Measurements from ENCODE around the gene SLC37A1.

SLC37A1 gene

GRCh38 chr21:42523211-42523610, 9.6 kb downstream of the SLC37A1 start:
- Histone ChIP-seq H3K4me3 (no peak overlapping the region), H3K27ac (peak overlapping the region in 3 of 21 experiments; percentile 47 to 82 (median 76))

GRCh38 chr21:42523941-42524340, 10.3 kb downstream of the SLC37A1 start:
- no peak overlapping the region for H3K4me3 ChIP-seq
- H3K27ac ChIP-seq = peak overlapping the region in 10 of 21 experiments; percentile 18 to 82 (median 48)

- peak overlapping the region in 12 of 21 experiments; percentile 0 to 82 (median 48) for H3K27ac ChIP-seq
- H3K4me3 ChIP-seq = peak overlapping the region in 2 of 7 experiments; percentile 5 to 11
Measured at GRCh38 chr21:42524341-42525028, 10.8 kb downstream of the SLC37A1 start.

GRCh38 chr21:42525029-42525581, 11.5 kb downstream of the SLC37A1 start:
- Histone ChIP-seq H3K27ac (peak overlapping the region in 10 of 21 experiments; percentile 0 to 82 (median 33)), H3K4me3 (peak overlapping the region in 2 of 7 experiments; percentile 5 to 11)

- H3K4me3 ChIP-seq = no peak overlapping the region
- peak overlapping the region in 2 of 21 experiments; percentile 34 to 82 for H3K27ac ChIP-seq
Measured at GRCh38 chr21:42525676-42526378, 12.2 kb downstream of the SLC37A1 start.

- H3K27ac ChIP-seq = peak overlapping the region in 1 of 21 experiments; percentile 34
- no peak overlapping the region for H3K4me3 ChIP-seq
Measured at GRCh38 chr21:42526379-42526727, 12.7 kb downstream of the SLC37A1 start.

- Histone ChIP-seq H3K4me3 (no peak overlapping the region), H3K27ac (peak overlapping the region in 5 of 21 experiments; percentile 1 to 79 (median 70))
Measured at GRCh38 chr21:42527127-42527488, 13.5 kb downstream of the SLC37A1 start.

GRCh38 chr21:42527489-42528158, 14.0 kb downstream of the SLC37A1 start:
- H3K27ac ChIP-seq = peak overlapping the region in 12 of 21 experiments; percentile 1 to 79 (median 60)
- H3K4me3 ChIP-seq = no peak overlapping the region

- H3K27ac ChIP-seq = no peak overlapping the region
- H3K4me3 ChIP-seq = no peak overlapping the region
Measured at GRCh38 chr21:42530167-42530518, 16.5 kb downstream of the SLC37A1 start.

- Histone ChIP-seq H3K4me3 (no peak overlapping the region), H3K27ac (no peak overlapping the region)
Measured at GRCh38 chr21:42531771-42532170, 18.1 kb downstream of the SLC37A1 start.

GRCh38 chr21:42532466-42533181, 19.0 kb downstream of the SLC37A1 start:
- peak overlapping the region in 2 of 21 experiments; percentile 14 to 56 for H3K27ac ChIP-seq
- no peak overlapping the region for H3K4me3 ChIP-seq

GRCh38 chr21:42533306-42533962, 19.8 kb downstream of the SLC37A1 start:
- H3K4me3 ChIP-seq = no peak overlapping the region
- peak overlapping the region in 2 of 21 experiments; percentile 14 to 56 for H3K27ac ChIP-seq

- H3K27ac ChIP-seq = no peak overlapping the region
Measured at GRCh38 chr21:42533963-42534355, 20.3 kb downstream of the SLC37A1 start.

GRCh38 chr21:42534421-42535378, 21.0 kb downstream of the SLC37A1 start:
- Histone ChIP-seq H3K4me3 (no peak overlapping the region), H3K27ac (peak overlapping the region in 1 of 21 experiments; percentile 18)

More at GRCh38 chr21:42533963-42534355, 20.3 kb downstream of the SLC37A1 start:
- no peak overlapping the region for H3K4me3 ChIP-seq

- Histone ChIP-seq H3K4me3 (no peak overlapping the region), H3K27ac (peak overlapping the region in 1 of 21 experiments; percentile 8)
Measured at GRCh38 chr21:42535602-42536171, 22.0 kb downstream of the SLC37A1 start.

GRCh38 chr21:42536601-42537000, 22.9 kb downstream of the SLC37A1 start:
- Histone ChIP-seq H3K27ac (no peak overlapping the region), H3K4me3 (no peak overlapping the region)

- Histone ChIP-seq H3K4me3 (no peak overlapping the region), H3K27ac (no peak overlapping the region)
Measured at GRCh38 chr21:42537106-42537742, 23.6 kb downstream of the SLC37A1 start.

Measured in skin epidermis (tissue), 12 donors.